ENCODE data around the gene ZNF804B.

DNA sequence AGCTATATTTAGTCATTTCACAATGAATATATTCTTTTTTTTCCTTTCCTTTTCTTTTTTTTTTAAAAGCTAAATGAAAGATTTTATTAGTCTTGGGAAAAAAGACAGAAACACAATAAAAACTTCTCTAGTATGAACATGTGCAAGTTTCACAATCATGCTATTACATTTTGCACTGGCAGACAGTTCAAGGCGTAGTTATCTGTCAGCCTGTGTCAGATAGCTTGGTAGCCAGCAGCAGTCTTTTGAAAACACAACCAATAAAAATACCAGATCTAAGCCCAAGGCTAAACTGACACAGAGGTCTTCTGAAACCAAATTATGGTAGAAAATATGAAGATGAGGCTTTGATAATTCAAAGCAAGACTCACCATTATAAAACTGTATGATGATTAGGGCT lies 241.8 kb downstream of the ZNF804B start:
- TF ChIP-seq CTCF (IDR thresholded peaks at IDR 0.05; ENCODE audit: low read depth, low read length, missing input control), result no peak
- TF ChIP-seq, protein P1, sequence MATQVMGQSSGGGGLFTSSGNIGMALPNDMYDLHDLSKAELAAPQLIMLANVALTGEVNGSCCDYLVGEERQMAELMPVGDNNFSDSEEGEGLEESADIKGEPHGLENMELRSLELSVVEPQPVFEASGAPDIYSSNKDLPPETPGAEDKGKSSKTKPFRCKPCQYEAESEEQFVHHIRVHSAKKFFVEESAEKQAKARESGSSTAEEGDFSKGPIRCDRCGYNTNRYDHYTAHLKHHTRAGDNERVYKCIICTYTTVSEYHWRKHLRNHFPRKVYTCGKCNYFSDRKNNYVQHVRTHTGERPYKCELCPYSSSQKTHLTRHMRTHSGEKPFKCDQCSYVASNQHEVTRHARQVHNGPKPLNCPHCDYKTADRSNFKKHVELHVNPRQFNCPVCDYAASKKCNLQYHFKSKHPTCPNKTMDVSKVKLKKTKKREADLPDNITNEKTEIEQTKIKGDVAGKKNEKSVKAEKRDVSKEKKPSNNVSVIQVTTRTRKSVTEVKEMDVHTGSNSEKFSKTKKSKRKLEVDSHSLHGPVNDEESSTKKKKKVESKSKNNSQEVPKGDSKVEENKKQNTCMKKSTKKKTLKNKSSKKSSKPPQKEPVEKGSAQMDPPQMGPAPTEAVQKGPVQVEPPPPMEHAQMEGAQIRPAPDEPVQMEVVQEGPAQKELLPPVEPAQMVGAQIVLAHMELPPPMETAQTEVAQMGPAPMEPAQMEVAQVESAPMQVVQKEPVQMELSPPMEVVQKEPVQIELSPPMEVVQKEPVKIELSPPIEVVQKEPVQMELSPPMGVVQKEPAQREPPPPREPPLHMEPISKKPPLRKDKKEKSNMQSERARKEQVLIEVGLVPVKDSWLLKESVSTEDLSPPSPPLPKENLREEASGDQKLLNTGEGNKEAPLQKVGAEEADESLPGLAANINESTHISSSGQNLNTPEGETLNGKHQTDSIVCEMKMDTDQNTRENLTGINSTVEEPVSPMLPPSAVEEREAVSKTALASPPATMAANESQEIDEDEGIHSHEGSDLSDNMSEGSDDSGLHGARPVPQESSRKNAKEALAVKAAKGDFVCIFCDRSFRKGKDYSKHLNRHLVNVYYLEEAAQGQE (IDR thresholded peaks at IDR 0.05), result no peak
- TF ChIP-seq RAD21 (IDR thresholded peaks at IDR 0.05), result no peak
- no peak for TF ChIP-seq SP1 (IDR thresholded peaks at IDR 0.05)
- TF ChIP-seq EGR1 (IDR thresholded peaks at IDR 0.05; ENCODE audit: low read depth in 2 of 2), result no peak
- TF ChIP-seq MAX (IDR thresholded peaks at IDR 0.05), result no peak

All from liver (tissue), 3 donors.